Stomach (tissue), 4 donors: Measurements from ENCODE around the gene AADACL3.

Source experiments
- EP300 ChIP-seq: sonication (generic); formaldehyde crosslinking; IDR thresholded peaks from one replicate; pipeline ENCODE4 v1.6.1; 2017; ENCODE audit warnings: antibody characterized with exemption
- POLR2A ChIP-seq, 4 donors: fragments of 450-650 bp; IDR thresholded peaks; one replicate each; pipeline ENCODE4 v1.6.1; 2016; ENCODE audit warnings: antibody characterized with exemption in 4 of 4, control low read depth in 2 of 4, mild to moderate bottlenecking in 1 of 4, moderate library complexity in 1 of 4
- TF ChIP-seq, protein P1 (sequence below), 7 experiments: fragments of 450-650 bp in 4 of 7; fragments of 200-600 bp in 3 of 7; sonication (generic) in 3 of 7; IDR thresholded peaks; one replicate each; pipeline ENCODE4 v1.5.1; 2016 to 2019; ENCODE audit warnings: antibody characterized with exemption in 7 of 7, control low read depth in 2 of 7, mild to moderate bottlenecking in 1 of 7

GRCh38 chr1:12774801-12775345 is 59.0 kb downstream of the AADACL3 start:
- TF ChIP-seq EP300 (no peak), POLR2A (IDR thresholded peaks at IDR 0.05) (no peak)
- TF ChIP-seq, protein P1, sequence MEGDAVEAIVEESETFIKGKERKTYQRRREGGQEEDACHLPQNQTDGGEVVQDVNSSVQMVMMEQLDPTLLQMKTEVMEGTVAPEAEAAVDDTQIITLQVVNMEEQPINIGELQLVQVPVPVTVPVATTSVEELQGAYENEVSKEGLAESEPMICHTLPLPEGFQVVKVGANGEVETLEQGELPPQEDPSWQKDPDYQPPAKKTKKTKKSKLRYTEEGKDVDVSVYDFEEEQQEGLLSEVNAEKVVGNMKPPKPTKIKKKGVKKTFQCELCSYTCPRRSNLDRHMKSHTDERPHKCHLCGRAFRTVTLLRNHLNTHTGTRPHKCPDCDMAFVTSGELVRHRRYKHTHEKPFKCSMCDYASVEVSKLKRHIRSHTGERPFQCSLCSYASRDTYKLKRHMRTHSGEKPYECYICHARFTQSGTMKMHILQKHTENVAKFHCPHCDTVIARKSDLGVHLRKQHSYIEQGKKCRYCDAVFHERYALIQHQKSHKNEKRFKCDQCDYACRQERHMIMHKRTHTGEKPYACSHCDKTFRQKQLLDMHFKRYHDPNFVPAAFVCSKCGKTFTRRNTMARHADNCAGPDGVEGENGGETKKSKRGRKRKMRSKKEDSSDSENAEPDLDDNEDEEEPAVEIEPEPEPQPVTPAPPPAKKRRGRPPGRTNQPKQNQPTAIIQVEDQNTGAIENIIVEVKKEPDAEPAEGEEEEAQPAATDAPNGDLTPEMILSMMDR (IDR thresholded peaks at IDR 0.05) = no peak
